Erythroblast (primary cell): ENCODE measurements around the gene RABL2B.

Experiments
- DNase-seq, 2 experiments: peaks; one replicate each; lab custom pipeline; 2025; lab: John Stamatoyannopoulos, UW
- GATA1 ChIP-seq: IDR thresholded peaks from 2 replicates; pipeline ENCODE4 v1.6.1; 2011; ENCODE audit warnings: low read depth, mild to moderate bottlenecking, control low read depth, low read length, moderate library complexity
- POLR2A ChIP-seq: IDR thresholded peaks from 2 replicates; pipeline ENCODE4 v1.6.1; 2011; ENCODE audit warnings: mild to moderate bottlenecking, low read length

RABL2B gene

GRCh38 chr22:50730013-50730891, 53.2 kb downstream of the RABL2B start:
- TF ChIP-seq GATA1 (no peak), POLR2A (no peak)
- no peak for DNase-seq

- TF ChIP-seq POLR2A: no peak
- TF ChIP-seq GATA1: no peak
- no peak for DNase-seq
Observed at GRCh38 chr22:50729391-50730012, 53.9 kb downstream of the RABL2B start.

- no peak for TF ChIP-seq POLR2A
- TF ChIP-seq GATA1: no peak
- no peak for DNase-seq
Observed at GRCh38 chr22:50728523-50728931, 54.9 kb downstream of the RABL2B start.

GRCh38 chr22:50727678-50728522, 55.5 kb downstream of the RABL2B start:
- TF ChIP-seq GATA1 (no peak), POLR2A (no peak)
- DNase-seq: no peak

- TF ChIP-seq GATA1 (no peak), POLR2A (no peak)
- no peak for DNase-seq
Observed at GRCh38 chr22:50726643-50727340, 56.6 kb downstream of the RABL2B start.

GRCh38 chr22:50725597-50725996, 57.8 kb downstream of the RABL2B start:
- DNase-seq: no peak
- TF ChIP-seq GATA1: no peak
- TF ChIP-seq POLR2A: no peak

GRCh38 chr22:50724616-50725015, 58.8 kb downstream of the RABL2B start:
- TF ChIP-seq GATA1 (no peak), POLR2A (no peak)
- no peak for DNase-seq

- no peak for DNase-seq
- TF ChIP-seq POLR2A (no peak), GATA1 (no peak)
Observed at GRCh38 chr22:50723991-50724390, 59.4 kb downstream of the RABL2B start.

GRCh38 chr22:50722716-50723428, 60.6 kb downstream of the RABL2B start:
- TF ChIP-seq GATA1: no peak
- no peak for TF ChIP-seq POLR2A
- DNase-seq: no peak

- TF ChIP-seq POLR2A (no peak), GATA1 (no peak)
- DNase-seq: no peak
Observed at GRCh38 chr22:50722048-50722701, 61.3 kb downstream of the RABL2B start.

GRCh38 chr22:50721257-50721844, 62.1 kb downstream of the RABL2B start:
- DNase-seq: no peak
- no peak for TF ChIP-seq POLR2A
